ENCODE data around the gene PLCD1.

DNA sequence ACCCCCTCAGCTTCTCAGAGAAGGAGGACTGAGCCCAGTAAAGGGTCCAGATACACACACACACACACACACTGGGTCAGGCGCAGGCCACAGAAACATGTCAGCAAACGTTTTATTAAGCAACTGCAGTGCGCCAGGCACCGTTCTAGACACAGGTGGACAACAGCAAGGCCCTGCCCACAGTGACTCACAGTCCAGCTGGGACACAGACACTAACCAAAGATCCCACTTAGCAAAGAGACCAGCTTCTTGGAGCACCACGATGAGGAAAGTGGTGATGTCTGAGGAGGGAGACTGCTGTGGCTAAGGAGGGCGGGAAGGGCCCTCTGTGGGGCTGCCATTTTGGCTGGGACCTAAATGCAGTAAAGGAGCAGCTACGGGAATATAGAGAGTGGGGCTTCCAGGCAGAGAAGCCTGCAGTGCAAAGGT is 41.7 kb downstream of the PLCD1 start:
- TF ChIP-seq, protein P1, sequence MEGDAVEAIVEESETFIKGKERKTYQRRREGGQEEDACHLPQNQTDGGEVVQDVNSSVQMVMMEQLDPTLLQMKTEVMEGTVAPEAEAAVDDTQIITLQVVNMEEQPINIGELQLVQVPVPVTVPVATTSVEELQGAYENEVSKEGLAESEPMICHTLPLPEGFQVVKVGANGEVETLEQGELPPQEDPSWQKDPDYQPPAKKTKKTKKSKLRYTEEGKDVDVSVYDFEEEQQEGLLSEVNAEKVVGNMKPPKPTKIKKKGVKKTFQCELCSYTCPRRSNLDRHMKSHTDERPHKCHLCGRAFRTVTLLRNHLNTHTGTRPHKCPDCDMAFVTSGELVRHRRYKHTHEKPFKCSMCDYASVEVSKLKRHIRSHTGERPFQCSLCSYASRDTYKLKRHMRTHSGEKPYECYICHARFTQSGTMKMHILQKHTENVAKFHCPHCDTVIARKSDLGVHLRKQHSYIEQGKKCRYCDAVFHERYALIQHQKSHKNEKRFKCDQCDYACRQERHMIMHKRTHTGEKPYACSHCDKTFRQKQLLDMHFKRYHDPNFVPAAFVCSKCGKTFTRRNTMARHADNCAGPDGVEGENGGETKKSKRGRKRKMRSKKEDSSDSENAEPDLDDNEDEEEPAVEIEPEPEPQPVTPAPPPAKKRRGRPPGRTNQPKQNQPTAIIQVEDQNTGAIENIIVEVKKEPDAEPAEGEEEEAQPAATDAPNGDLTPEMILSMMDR (IDR thresholded peaks at IDR 0.05): no peak
- TF ChIP-seq ZFX (IDR thresholded peaks at IDR 0.05; ENCODE audit: borderline replicate concordance): no peak
